Measurements from ENCODE around the gene CAPN7. TPM values are rescaled to one million over a fixed set of nuclear protein-coding genes. Genes with fewer than 3 reads are reported as not detected.
"Not testable (repeated sequence)": the region's sequence is repeated elsewhere in the genome, so short reads cannot be mapped to it uniquely, and the experiment has no call there.

Gene CAPN7
- total RNA-seq, 4 donors from 2014 or later, result 37.5 to 88.4 (median 59.5) TPM

GRCh38 chr3:15164340-15164739 is 41.7 kb upstream of the CAPN7 start:
- H3K36me3 ChIP-seq, result no peaks in the 10 kb centered on the region
- ATAC-seq, result no peak
- no peaks in the 10 kb centered on the region for H3K9me3 ChIP-seq
- H3K27ac ChIP-seq, result no peak overlapping the region
- no peak for TF ChIP-seq POLR2AphosphoS5 (IDR thresholded peaks at IDR 0.05)
- TF ChIP-seq CTCF (IDR thresholded peaks at IDR 0.05), result no peak
- no peak for TF ChIP-seq EP300 (IDR thresholded peaks at IDR 0.05)
- no peak for TF ChIP-seq POLR2A (IDR thresholded peaks at IDR 0.05)
- H3K27me3 ChIP-seq, result no peaks in the 10 kb centered on the region
- H3K4me1 ChIP-seq, result no peaks in the 10 kb centered on the region
- WGBS, 2 donors (ENCODE audit: low coverage in 1 of 2), result 89% methylated on average over 1 of the region's 1 CpG; no CpG with 5 or more reads in 1 of the 2 donors
- no peak overlapping the region for H3K4me3 ChIP-seq

- no peak for ATAC-seq
- Histone ChIP-seq H3K9me3 (no peaks in the 10 kb centered on the region), H3K36me3 (no peaks in the 10 kb centered on the region), H3K4me3 (no peak overlapping the region), H3K27me3 (no peaks in the 10 kb centered on the region), H3K4me1 (no peaks in the 10 kb centered on the region), H3K27ac (no peak overlapping the region)
- TF ChIP-seq EP300 (IDR thresholded peaks at IDR 0.05), result no peak
- TF ChIP-seq POLR2A (IDR thresholded peaks at IDR 0.05), result no peak
- TF ChIP-seq CTCF (IDR thresholded peaks at IDR 0.05), result no peak
- WGBS, 2 donors (ENCODE audit: low coverage in 1 of 2), result 80 to 88% methylated on average over 6 of the region's 6 CpGs
Measured at GRCh38 chr3:15165061-15165460, 41.0 kb upstream of the CAPN7 start.

GRCh38 chr3:15166391-15166790 is 39.7 kb upstream of the CAPN7 start:
- H3K36me3 ChIP-seq, H3K4me3 ChIP-seq, H3K9me3 ChIP-seq, ATAC-seq, H3K27ac ChIP-seq, H3K27me3 ChIP-seq, H3K4me1 ChIP-seq: not testable (repeated sequence)
- 93% methylated on average over 3 of the region's 3 CpGs for WGBS, 2 donors (ENCODE audit: low coverage in 1 of 2)

GRCh38 chr3:15171096-15171495 is 35.0 kb upstream of the CAPN7 start:
- peaks cover 0 to 11% (median 0%) of the 10 kb centered on the region in 3 donors for H3K4me1 ChIP-seq
- WGBS, 2 donors (ENCODE audit: low coverage in 1 of 2), result 16 to 18% methylated on average over 3 of the region's 3 CpGs
- ATAC-seq, result no peak
- no peaks in the 10 kb centered on the region for H3K27me3 ChIP-seq
- no peak for TF ChIP-seq EP300 (IDR thresholded peaks at IDR 0.05)
- TF ChIP-seq POLR2A (IDR thresholded peaks at IDR 0.05), result no peak
- TF ChIP-seq POLR2AphosphoS5 (IDR thresholded peaks at IDR 0.05), result no peak
- no peak for TF ChIP-seq CTCF (IDR thresholded peaks at IDR 0.05)
- no peaks in the 10 kb centered on the region for H3K36me3 ChIP-seq
- no peak overlapping the region for H3K4me3 ChIP-seq
- no peak overlapping the region for H3K27ac ChIP-seq
- H3K9me3 ChIP-seq, result no peaks in the 10 kb centered on the region

- 83 to 100% methylated on average over 1 of the region's 1 CpG for WGBS, 2 donors (ENCODE audit: low coverage in 1 of 2)
Measured at GRCh38 chr3:15172806-15173205, 33.2 kb upstream of the CAPN7 start.

More at GRCh38 chr3:15172806-15173205, 33.2 kb upstream of the CAPN7 start:
- no peak overlapping the region for H3K27ac ChIP-seq
- TF ChIP-seq POLR2AphosphoS5 (IDR thresholded peaks at IDR 0.05) (no peak), POLR2A (IDR thresholded peaks at IDR 0.05) (no peak), CTCF (IDR thresholded peaks at IDR 0.05) (no peak), EP300 (IDR thresholded peaks at IDR 0.05) (no peak)
- peaks cover 3% of the 10 kb centered on the region for H3K27me3 ChIP-seq
- H3K36me3 ChIP-seq, result no peaks in the 10 kb centered on the region
- ATAC-seq, result no peak
- H3K9me3 ChIP-seq, result no peaks in the 10 kb centered on the region
- no peak overlapping the region for H3K4me3 ChIP-seq
- H3K4me1 ChIP-seq, result peaks cover 0 to 11% (median 0%) of the 10 kb centered on the region in 3 donors

Measured in gastroesophageal sphincter (tissue), 4 donors.